GM12864 (cell line): Measurements from ENCODE around the gene TMEM87A.

Experiments
- DNase-seq: peaks from one replicate; pipeline ENCODE4 v3.0.0-alpha.2; 2011; ENCODE audit warnings: low read depth
- H3K4me3 ChIP-seq: 2 replicates; pipeline ENCODE4 v1.5.1; 2011; ENCODE audit warnings: mild to moderate bottlenecking, low read depth, low read length, control low read depth
- TF ChIP-seq, protein P1 (sequence below): IDR thresholded peaks from 2 replicates; pipeline ENCODE4 v1.5.1; 2011; ENCODE audit warnings: low read depth, mild to moderate bottlenecking, moderate library complexity, low read length, control low read depth, inconsistent platforms; ENCODE audit errors: missing control alignments

The TMEM87A gene

DNA sequence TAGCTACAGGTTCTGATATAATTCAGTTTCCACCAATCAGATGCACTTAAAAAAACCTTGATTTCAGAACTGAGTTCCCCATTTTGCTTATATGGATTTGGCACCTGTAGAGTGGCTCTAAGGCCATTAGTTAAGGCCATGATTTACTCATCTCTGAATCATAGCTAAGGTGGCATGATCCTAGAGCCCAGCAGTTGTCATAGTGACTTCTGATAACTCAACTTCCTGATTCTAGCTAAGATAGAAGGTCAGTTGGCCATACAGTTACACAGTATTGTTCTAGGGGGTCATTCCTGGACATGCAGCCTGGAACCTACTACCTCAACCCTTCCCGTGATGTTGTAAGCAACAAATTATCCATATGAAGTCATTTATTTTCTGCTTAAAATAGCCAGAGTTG, 15.9 kb upstream of the TMEM87A start:
- no peak for DNase-seq
- no peak overlapping the region for H3K4me3 ChIP-seq
- TF ChIP-seq, protein P1, sequence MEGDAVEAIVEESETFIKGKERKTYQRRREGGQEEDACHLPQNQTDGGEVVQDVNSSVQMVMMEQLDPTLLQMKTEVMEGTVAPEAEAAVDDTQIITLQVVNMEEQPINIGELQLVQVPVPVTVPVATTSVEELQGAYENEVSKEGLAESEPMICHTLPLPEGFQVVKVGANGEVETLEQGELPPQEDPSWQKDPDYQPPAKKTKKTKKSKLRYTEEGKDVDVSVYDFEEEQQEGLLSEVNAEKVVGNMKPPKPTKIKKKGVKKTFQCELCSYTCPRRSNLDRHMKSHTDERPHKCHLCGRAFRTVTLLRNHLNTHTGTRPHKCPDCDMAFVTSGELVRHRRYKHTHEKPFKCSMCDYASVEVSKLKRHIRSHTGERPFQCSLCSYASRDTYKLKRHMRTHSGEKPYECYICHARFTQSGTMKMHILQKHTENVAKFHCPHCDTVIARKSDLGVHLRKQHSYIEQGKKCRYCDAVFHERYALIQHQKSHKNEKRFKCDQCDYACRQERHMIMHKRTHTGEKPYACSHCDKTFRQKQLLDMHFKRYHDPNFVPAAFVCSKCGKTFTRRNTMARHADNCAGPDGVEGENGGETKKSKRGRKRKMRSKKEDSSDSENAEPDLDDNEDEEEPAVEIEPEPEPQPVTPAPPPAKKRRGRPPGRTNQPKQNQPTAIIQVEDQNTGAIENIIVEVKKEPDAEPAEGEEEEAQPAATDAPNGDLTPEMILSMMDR, result no peak

DNA sequence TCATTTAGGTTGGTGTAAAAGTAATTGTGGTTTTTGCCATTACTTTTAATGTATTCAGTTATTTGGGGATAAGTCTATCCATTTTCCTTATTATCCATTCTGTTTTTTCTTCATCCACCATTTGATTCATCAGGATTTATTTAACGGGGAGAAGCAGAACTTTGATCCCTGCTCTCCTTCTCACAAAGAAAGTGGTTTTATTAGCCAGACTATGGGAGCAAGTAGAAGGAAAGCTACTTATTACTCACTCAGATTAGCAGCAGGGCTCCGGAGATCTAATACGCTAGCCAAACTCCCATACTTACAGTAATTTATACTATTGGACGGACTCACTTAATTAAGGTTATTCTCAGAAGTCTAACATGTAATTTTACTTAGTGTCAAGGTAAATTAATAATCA, 14.7 kb upstream of the TMEM87A start:
- DNase-seq, result no peak
- TF ChIP-seq, protein P1, result no peak
- H3K4me3 ChIP-seq, result no peak overlapping the region

DNA sequence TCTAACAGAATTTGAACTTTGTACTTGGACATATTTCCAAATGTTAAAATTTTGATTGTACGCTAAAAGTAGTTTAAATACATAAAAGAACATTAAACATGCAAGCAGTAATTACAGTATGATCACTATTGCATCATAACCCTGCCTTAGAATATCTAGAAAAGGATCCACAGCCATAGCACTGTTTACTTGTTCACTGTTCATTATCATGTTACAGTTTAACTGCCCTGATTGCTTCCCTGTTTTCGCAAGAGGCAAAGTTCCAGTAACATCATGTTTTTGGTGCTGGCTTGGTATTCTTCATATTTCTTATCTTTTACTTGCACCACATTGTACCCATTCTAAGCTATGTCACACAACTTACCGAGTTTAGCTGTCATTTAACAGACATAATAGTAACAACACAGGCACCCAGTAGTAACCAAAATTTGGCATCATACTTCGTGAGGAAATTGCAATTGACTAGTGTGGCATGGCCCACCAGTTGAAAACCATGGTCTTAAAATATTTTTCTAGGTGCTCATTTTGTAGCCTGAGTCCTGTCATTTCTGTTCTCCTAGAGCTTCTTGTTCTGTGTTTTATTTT, 13.3 kb upstream of the TMEM87A start:
- H3K4me3 ChIP-seq, result no peak overlapping the region
- TF ChIP-seq, protein P1, result no peak
- no peak for DNase-seq

DNA sequence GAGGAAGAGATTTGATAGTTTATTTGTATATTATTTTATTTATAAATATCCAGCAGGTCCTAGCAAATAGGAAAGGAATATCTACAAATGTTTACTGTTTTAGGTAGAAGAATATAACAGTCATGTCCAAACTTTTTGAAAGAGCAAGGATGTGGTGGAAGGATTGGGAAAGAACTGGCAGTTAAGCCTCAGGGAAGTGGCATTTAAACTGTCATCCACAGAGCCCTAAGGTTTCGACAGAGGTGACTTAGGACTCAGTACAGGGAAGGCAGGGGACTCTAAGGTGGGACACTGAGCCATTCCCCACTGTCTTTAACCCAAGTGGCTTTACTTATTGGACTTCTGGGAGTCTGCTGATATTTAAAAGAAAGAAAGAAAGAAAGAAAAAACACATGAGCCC, 11.8 kb upstream of the TMEM87A start:
- TF ChIP-seq, protein P1, result no peak

DNA sequence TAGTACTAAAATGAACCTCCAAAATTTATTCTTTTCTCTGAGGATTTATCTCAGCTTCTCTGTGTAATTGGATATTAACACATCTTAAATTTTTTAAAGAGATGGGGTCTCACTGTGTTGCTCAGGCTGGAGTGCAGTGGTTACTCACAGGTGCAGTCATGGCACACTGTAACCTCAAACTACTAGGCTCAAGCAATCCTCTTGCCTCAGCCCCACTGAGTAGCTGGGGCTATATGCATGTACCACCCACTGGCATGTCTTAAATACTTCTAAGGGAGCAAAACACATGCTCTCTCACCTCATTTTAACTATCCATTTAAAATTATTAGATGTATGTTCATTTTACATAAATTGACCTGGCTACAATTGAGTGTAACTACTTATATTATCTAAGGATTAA, 11.3 kb upstream of the TMEM87A start:
- no peak for DNase-seq
- no peak overlapping the region for H3K4me3 ChIP-seq
- TF ChIP-seq, protein P1, result no peak

More for the DNA sequence above, 11.8 kb upstream of the TMEM87A start:
- DNase-seq, result no peak
- no peak overlapping the region for H3K4me3 ChIP-seq

DNA sequence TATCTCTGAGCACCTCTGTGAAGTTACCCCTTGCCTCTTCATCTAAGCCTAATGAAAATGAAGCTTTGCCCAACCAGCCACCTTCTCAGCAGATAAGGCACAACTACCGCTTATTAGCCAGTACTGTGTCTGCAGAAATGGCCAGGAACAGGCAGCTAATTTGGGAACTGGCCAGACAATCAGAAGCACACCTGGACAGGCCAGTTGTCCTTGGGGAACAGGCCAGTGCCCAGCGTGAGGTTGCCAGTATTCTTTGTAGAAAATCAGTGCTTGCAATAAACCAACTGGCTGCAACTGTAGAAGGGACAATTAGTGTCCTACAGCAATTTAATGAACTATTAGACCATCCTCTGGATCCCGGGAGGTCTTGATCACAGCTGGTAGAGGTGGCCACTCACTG, 10.4 kb upstream of the TMEM87A start:
- no peak for DNase-seq
- TF ChIP-seq, protein P1, result no peak
- H3K4me3 ChIP-seq, result no peak overlapping the region

DNA sequence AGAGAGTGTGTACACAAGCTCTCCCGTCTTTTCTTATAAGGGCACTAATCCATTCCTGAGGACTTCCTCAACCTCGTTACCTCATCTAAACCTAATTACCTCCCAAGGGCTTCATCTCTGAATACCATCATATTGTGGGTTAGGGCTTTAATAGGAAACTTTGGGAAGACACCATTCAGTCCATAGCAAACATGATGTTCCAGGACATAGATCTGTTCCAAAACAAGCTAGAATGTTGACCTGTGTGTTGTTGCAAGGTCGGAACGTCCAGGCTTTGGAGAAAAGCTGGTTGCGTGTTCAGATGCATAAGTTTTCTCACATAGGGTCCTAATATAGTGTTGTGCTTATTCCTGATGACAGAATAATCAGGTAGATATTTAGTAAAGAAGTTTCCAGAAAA, 9.7 kb upstream of the TMEM87A start:
- TF ChIP-seq, protein P1, result no peak
- no peak for DNase-seq

More for the DNA sequence above, 9.7 kb upstream of the TMEM87A start:
- no peak overlapping the region for H3K4me3 ChIP-seq
